ENCODE data around the gene ELFN1.
"Not testable (repeated sequence)": the region's sequence is repeated elsewhere in the genome, so short reads cannot be mapped to it uniquely, and the experiment has no call there.

Gene ELFN1

GRCh38 chr7:1753564-1753867 lies 83.4 kb downstream of the ELFN1 start:
- no peak overlapping the region for H3K27ac ChIP-seq (ENCODE audit: low read length)

GRCh38 chr7:1754345-1754908 lies 84.3 kb downstream of the ELFN1 start:
- Histone ChIP-seq H3K36me3 (ENCODE audit: control insufficient read depth, low read depth, low read length) (no peaks in the 10 kb centered on the region), H3K27ac (ENCODE audit: low read length) (no peak overlapping the region), H3K9me3 (ENCODE audit: control insufficient read depth, low read depth, low read length) (no peaks in the 10 kb centered on the region), H3K9ac (ENCODE audit: low read length) (no peak overlapping the region), H3K27me3 (ENCODE audit: control insufficient read depth, insufficient read depth, low read length) (peaks cover 31% of the 10 kb centered on the region), H3K4me3 (ENCODE audit: low read length) (no peak overlapping the region), H3K4me1 (ENCODE audit: control insufficient read depth, low read depth, low read length) (peaks cover 10% of the 10 kb centered on the region)

More at GRCh38 chr7:1753564-1753867, 83.4 kb downstream of the ELFN1 start:
- peaks cover 10% of the 10 kb centered on the region for H3K4me1 ChIP-seq (ENCODE audit: control insufficient read depth, low read depth, low read length)
- H3K9me3 ChIP-seq (ENCODE audit: control insufficient read depth, low read depth, low read length): no peaks in the 10 kb centered on the region
- H3K36me3 ChIP-seq (ENCODE audit: control insufficient read depth, low read depth, low read length): no peaks in the 10 kb centered on the region
- no peak overlapping the region for H3K9ac ChIP-seq (ENCODE audit: low read length)
- H3K27me3 ChIP-seq (ENCODE audit: control insufficient read depth, insufficient read depth, low read length): peaks cover 31% of the 10 kb centered on the region
- no peak overlapping the region for H3K4me3 ChIP-seq (ENCODE audit: low read length)

- Histone ChIP-seq H3K27me3 (ENCODE audit: control insufficient read depth, insufficient read depth, low read length) (peaks cover 31% of the 10 kb centered on the region), H3K9me3 (ENCODE audit: control insufficient read depth, low read depth, low read length) (no peaks in the 10 kb centered on the region), H3K27ac (ENCODE audit: low read length) (no peak overlapping the region), H3K9ac (ENCODE audit: low read length) (no peak overlapping the region), H3K4me1 (ENCODE audit: control insufficient read depth, low read depth, low read length) (peaks cover 10% of the 10 kb centered on the region), H3K36me3 (ENCODE audit: control insufficient read depth, low read depth, low read length) (no peaks in the 10 kb centered on the region), H3K4me3 (ENCODE audit: low read length) (no peak overlapping the region)
Observed at GRCh38 chr7:1755783-1756625, 85.9 kb downstream of the ELFN1 start.

GRCh38 chr7:1757601-1758000 lies 87.5 kb downstream of the ELFN1 start:
- H3K4me1 ChIP-seq (ENCODE audit: control insufficient read depth, low read depth, low read length): peaks cover 10% of the 10 kb centered on the region
- H3K4me3 ChIP-seq (ENCODE audit: low read length): no peak overlapping the region
- peaks cover 31% of the 10 kb centered on the region for H3K27me3 ChIP-seq (ENCODE audit: control insufficient read depth, insufficient read depth, low read length)
- no peaks in the 10 kb centered on the region for H3K9me3 ChIP-seq (ENCODE audit: control insufficient read depth, low read depth, low read length)
- no peak overlapping the region for H3K9ac ChIP-seq (ENCODE audit: low read length)
- H3K36me3 ChIP-seq (ENCODE audit: control insufficient read depth, low read depth, low read length): no peaks in the 10 kb centered on the region
- H3K27ac ChIP-seq (ENCODE audit: low read length): no peak overlapping the region

GRCh38 chr7:1758028-1758858 lies 88.2 kb downstream of the ELFN1 start:
- H3K4me1 ChIP-seq (ENCODE audit: control insufficient read depth, low read depth, low read length): peaks cover 10% of the 10 kb centered on the region
- H3K27me3 ChIP-seq (ENCODE audit: control insufficient read depth, insufficient read depth, low read length): peaks cover 27% of the 10 kb centered on the region
- H3K27ac ChIP-seq (ENCODE audit: low read length): no peak overlapping the region
- peaks cover 2% of the 10 kb centered on the region for H3K9me3 ChIP-seq (ENCODE audit: control insufficient read depth, low read depth, low read length)
- no peak overlapping the region for H3K4me3 ChIP-seq (ENCODE audit: low read length)
- H3K9ac ChIP-seq (ENCODE audit: low read length): no peak overlapping the region
- H3K36me3 ChIP-seq (ENCODE audit: control insufficient read depth, low read depth, low read length): no peaks in the 10 kb centered on the region

- peaks cover 4% of the 10 kb centered on the region for H3K9me3 ChIP-seq (ENCODE audit: control insufficient read depth, low read depth, low read length)
- H3K27ac ChIP-seq (ENCODE audit: low read length): no peak overlapping the region
- no peaks in the 10 kb centered on the region for H3K36me3 ChIP-seq (ENCODE audit: control insufficient read depth, low read depth, low read length)
- H3K9ac ChIP-seq (ENCODE audit: low read length): no peak overlapping the region
- peaks cover 10% of the 10 kb centered on the region for H3K4me1 ChIP-seq (ENCODE audit: control insufficient read depth, low read depth, low read length)
- H3K27me3 ChIP-seq (ENCODE audit: control insufficient read depth, insufficient read depth, low read length): peaks cover 27% of the 10 kb centered on the region
- no peak overlapping the region for H3K4me3 ChIP-seq (ENCODE audit: low read length)
Observed at GRCh38 chr7:1758859-1759521, 88.9 kb downstream of the ELFN1 start.

GRCh38 chr7:1761097-1761496 lies 91.0 kb downstream of the ELFN1 start:
- Histone ChIP-seq H3K9ac (ENCODE audit: low read length) (no peak overlapping the region), H3K27me3 (ENCODE audit: control insufficient read depth, insufficient read depth, low read length) (peaks cover 16% of the 10 kb centered on the region), H3K36me3 (ENCODE audit: control insufficient read depth, low read depth, low read length) (no peaks in the 10 kb centered on the region), H3K27ac (ENCODE audit: low read length) (no peak overlapping the region), H3K9me3 (ENCODE audit: control insufficient read depth, low read depth, low read length) (peaks cover 4% of the 10 kb centered on the region), H3K4me1 (ENCODE audit: control insufficient read depth, low read depth, low read length) (peaks cover 2% of the 10 kb centered on the region), H3K4me3 (ENCODE audit: low read length) (no peak overlapping the region)

- H3K4me1 ChIP-seq (ENCODE audit: control insufficient read depth, low read depth, low read length): no peaks in the 10 kb centered on the region
- H3K27ac ChIP-seq (ENCODE audit: low read length): no peak overlapping the region
- no peaks in the 10 kb centered on the region for H3K36me3 ChIP-seq (ENCODE audit: control insufficient read depth, low read depth, low read length)
- no peak overlapping the region for H3K4me3 ChIP-seq (ENCODE audit: low read length)
- H3K9ac ChIP-seq (ENCODE audit: low read length): no peak overlapping the region
- H3K9me3 ChIP-seq (ENCODE audit: control insufficient read depth, low read depth, low read length): peaks cover 4% of the 10 kb centered on the region
- H3K27me3 ChIP-seq (ENCODE audit: control insufficient read depth, insufficient read depth, low read length): peaks cover 15% of the 10 kb centered on the region
Observed at GRCh38 chr7:1761774-1762173, 91.7 kb downstream of the ELFN1 start.

- Histone ChIP-seq H3K4me1 (ENCODE audit: control insufficient read depth, low read depth, low read length) (no peaks in the 10 kb centered on the region), H3K9me3 (ENCODE audit: control insufficient read depth, low read depth, low read length) (peaks cover 4% of the 10 kb centered on the region), H3K36me3 (ENCODE audit: control insufficient read depth, low read depth, low read length) (no peaks in the 10 kb centered on the region), H3K27ac (ENCODE audit: low read length) (no peak overlapping the region), H3K9ac (ENCODE audit: low read length) (no peak overlapping the region), H3K27me3 (ENCODE audit: control insufficient read depth, insufficient read depth, low read length) (peaks cover 9% of the 10 kb centered on the region), H3K4me3 (ENCODE audit: low read length) (no peak overlapping the region)
Observed at GRCh38 chr7:1762238-1762945, 92.3 kb downstream of the ELFN1 start.

GRCh38 chr7:1763033-1763432 lies 93.0 kb downstream of the ELFN1 start:
- Histone ChIP-seq H3K4me1 (ENCODE audit: control insufficient read depth, low read depth, low read length) (no peaks in the 10 kb centered on the region), H3K4me3 (ENCODE audit: low read length) (no peak overlapping the region), H3K36me3 (ENCODE audit: control insufficient read depth, low read depth, low read length) (no peaks in the 10 kb centered on the region), H3K9me3 (ENCODE audit: control insufficient read depth, low read depth, low read length) (peaks cover 4% of the 10 kb centered on the region), H3K27ac (ENCODE audit: low read length) (no peak overlapping the region), H3K9ac (ENCODE audit: low read length) (no peak overlapping the region), H3K27me3 (ENCODE audit: control insufficient read depth, insufficient read depth, low read length) (peaks cover 3% of the 10 kb centered on the region)

GRCh38 chr7:1763911-1764310 lies 93.8 kb downstream of the ELFN1 start:
- H3K4me1 ChIP-seq (ENCODE audit: control insufficient read depth, low read depth, low read length); H3K4me3 ChIP-seq (ENCODE audit: low read length); H3K36me3 ChIP-seq (ENCODE audit: control insufficient read depth, low read depth, low read length); H3K9me3 ChIP-seq (ENCODE audit: control insufficient read depth, low read depth, low read length); H3K9ac ChIP-seq (ENCODE audit: low read length); H3K27ac ChIP-seq (ENCODE audit: low read length); H3K27me3 ChIP-seq (ENCODE audit: control insufficient read depth, insufficient read depth, low read length): not testable (repeated sequence)

Data from iPS-18a (cell line).